ENCODE data around the gene KRTAP4-16.

KRTAP4-16 gene

DNA sequence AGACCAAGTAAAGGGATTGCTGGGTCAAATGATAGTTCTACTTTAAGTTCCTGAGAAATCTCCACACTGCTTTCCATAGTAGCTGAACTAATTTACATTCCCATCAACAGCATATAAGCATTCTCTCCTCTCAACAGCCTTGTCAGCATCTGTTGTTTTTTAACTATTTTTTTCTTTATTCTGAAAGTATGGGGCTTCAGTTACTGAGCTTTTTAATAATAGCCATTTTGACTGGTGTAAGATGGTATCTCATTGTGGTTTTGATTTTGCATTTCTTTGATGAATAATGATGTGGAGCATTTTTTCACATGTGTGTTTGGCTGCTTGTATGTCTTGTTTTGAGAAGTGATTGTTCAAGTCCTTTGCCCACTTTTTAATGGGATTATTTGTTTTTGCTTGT is 49.4 kb downstream of the KRTAP4-16 start:
- H3K4me3 ChIP-seq (ENCODE audit: low read depth, low read length): no peak overlapping the region
- TF ChIP-seq, protein P1, sequence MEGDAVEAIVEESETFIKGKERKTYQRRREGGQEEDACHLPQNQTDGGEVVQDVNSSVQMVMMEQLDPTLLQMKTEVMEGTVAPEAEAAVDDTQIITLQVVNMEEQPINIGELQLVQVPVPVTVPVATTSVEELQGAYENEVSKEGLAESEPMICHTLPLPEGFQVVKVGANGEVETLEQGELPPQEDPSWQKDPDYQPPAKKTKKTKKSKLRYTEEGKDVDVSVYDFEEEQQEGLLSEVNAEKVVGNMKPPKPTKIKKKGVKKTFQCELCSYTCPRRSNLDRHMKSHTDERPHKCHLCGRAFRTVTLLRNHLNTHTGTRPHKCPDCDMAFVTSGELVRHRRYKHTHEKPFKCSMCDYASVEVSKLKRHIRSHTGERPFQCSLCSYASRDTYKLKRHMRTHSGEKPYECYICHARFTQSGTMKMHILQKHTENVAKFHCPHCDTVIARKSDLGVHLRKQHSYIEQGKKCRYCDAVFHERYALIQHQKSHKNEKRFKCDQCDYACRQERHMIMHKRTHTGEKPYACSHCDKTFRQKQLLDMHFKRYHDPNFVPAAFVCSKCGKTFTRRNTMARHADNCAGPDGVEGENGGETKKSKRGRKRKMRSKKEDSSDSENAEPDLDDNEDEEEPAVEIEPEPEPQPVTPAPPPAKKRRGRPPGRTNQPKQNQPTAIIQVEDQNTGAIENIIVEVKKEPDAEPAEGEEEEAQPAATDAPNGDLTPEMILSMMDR (IDR thresholded peaks at IDR 0.05; ENCODE audit: borderline replicate concordance, insufficient read depth, low read depth, low read length): no peak
